Measurements from ENCODE around the gene SPTLC1. TPM values are rescaled to one million over a fixed set of nuclear protein-coding genes. Genes with fewer than 3 reads are reported as not detected.
"Not testable (repeated sequence)": the region's sequence is repeated elsewhere in the genome, so short reads cannot be mapped to it uniquely, and the experiment has no call there.

Gene SPTLC1
- total RNA-seq, 1 donor from 2014 or later = 40.8 TPM

DNA sequence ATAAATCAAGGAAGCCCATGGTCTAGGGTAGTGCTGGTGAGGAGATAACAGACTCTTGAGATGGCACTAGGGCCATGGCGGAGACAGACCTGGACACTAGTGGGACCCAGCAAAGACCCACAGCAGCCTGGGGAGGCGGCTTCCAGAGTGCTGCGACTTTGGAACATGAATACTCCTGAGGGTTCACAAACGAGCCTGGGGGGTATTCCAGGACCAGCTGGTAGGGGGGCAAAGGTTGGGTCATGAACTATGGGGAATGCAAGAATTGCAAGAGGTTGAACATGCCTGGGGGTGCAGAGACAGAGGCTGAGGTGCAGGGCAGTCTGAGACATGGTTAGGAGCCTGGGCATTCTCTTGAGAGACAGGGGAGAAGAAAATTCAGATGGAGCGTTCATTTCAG is 43.8 kb upstream of the SPTLC1 start:
- ChIA-PET POLR2A (no interaction called here), CTCF (no interaction called here)
- DNase-seq = no peak

GRCh38 chr9:92158097-92158601 is 42.9 kb upstream of the SPTLC1 start:
- H3K36me3 Mint-ChIP-seq (ENCODE audit: low read depth) = no peaks in the 10 kb centered on the region
- no peak for ATAC-seq (ENCODE audit: low read depth)
- peaks cover 28% of the 10 kb centered on the region for H3K27me3 Mint-ChIP-seq

More for the DNA sequence above, 43.8 kb upstream of the SPTLC1 start:
- intact Hi-C loops (cut with micrococcal nuclease) = no loop called here
- no peaks in the 10 kb centered on the region for H3K36me3 Mint-ChIP-seq (ENCODE audit: low read depth)
- no peak overlapping the region for H3K27ac Mint-ChIP-seq
- TF ChIP-seq, protein P1, sequence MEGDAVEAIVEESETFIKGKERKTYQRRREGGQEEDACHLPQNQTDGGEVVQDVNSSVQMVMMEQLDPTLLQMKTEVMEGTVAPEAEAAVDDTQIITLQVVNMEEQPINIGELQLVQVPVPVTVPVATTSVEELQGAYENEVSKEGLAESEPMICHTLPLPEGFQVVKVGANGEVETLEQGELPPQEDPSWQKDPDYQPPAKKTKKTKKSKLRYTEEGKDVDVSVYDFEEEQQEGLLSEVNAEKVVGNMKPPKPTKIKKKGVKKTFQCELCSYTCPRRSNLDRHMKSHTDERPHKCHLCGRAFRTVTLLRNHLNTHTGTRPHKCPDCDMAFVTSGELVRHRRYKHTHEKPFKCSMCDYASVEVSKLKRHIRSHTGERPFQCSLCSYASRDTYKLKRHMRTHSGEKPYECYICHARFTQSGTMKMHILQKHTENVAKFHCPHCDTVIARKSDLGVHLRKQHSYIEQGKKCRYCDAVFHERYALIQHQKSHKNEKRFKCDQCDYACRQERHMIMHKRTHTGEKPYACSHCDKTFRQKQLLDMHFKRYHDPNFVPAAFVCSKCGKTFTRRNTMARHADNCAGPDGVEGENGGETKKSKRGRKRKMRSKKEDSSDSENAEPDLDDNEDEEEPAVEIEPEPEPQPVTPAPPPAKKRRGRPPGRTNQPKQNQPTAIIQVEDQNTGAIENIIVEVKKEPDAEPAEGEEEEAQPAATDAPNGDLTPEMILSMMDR (IDR thresholded peaks at IDR 0.05) = no peak
- no peaks in the 10 kb centered on the region for H3K4me1 Mint-ChIP-seq
- peaks cover under 1% of the 10 kb centered on the region for H3K9me3 Mint-ChIP-seq
- H3K4me3 Mint-ChIP-seq = no peak overlapping the region
- peaks cover 30% of the 10 kb centered on the region for H3K27me3 Mint-ChIP-seq
- no peak for ATAC-seq (ENCODE audit: low read depth)

DNA sequence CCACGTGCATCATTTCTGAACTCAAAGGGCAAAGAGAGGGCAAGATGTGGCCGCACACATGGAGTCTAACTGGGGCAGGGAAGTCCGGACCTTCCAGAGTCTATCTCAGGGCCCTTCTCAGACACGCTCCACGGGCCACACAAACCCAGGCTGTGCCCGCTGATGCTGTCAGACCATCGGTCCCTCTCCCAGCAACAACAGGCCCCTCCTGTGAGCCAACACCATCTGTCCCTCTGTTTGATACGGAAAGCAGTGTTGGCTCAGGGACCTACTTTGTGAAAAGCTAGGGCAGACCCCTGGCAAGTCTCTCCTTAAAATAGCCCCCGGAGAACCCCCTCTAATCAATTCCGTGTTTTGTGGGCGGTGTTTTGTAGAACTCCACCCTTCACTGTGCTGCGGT is 40.5 kb upstream of the SPTLC1 start:
- DNase-seq; POLR2A ChIA-PET; H3K4me3 Mint-ChIP-seq; CTCF ChIA-PET; H3K36me3 Mint-ChIP-seq (ENCODE audit: low read depth); H3K9me3 Mint-ChIP-seq; ATAC-seq (ENCODE audit: low read depth); H3K27ac Mint-ChIP-seq; H3K4me1 Mint-ChIP-seq; intact Hi-C loops (cut with micrococcal nuclease): not testable (repeated sequence)
- peaks cover 26% of the 10 kb centered on the region for H3K27me3 Mint-ChIP-seq

More at GRCh38 chr9:92158097-92158601, 42.9 kb upstream of the SPTLC1 start:
- H3K4me1 Mint-ChIP-seq = no peaks in the 10 kb centered on the region
- DNase-seq = no peak
- TF ChIP-seq, protein P1 (IDR thresholded peaks at IDR 0.05) = no peak
- CTCF ChIA-PET = no interaction called here
- H3K9me3 Mint-ChIP-seq = no peaks in the 10 kb centered on the region
- no peak overlapping the region for H3K27ac Mint-ChIP-seq
- POLR2A ChIA-PET = no interaction called here
- intact Hi-C loops (cut with micrococcal nuclease) = no loop called here
- no peak overlapping the region for H3K4me3 Mint-ChIP-seq

DNA sequence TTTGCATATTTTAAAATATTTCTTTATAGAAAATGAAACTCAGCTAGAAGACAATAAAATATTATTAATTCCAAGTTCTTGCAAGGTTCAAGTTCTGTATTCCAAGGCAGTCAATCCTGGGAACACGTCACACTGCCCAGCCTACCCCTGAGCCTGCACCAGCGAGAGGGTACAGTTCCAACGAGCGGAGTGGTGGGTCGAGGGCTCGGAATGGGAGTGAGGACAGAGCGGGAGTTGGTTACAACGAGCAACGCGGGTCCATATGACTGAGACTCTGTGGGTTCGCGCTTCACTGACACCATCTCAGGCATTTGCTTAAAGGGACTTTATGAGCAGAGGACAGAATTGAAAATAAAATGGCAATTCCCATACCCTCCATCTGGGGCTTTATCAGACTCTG is 40.0 kb upstream of the SPTLC1 start:
- H3K4me3 Mint-ChIP-seq = no peak overlapping the region
- H3K9me3 Mint-ChIP-seq = no peaks in the 10 kb centered on the region
- no peak overlapping the region for H3K27ac Mint-ChIP-seq
- H3K4me1 Mint-ChIP-seq = no peaks in the 10 kb centered on the region
- intact Hi-C loops (cut with micrococcal nuclease) = no loop called here
- ATAC-seq (ENCODE audit: low read depth) (no peak), DNase-seq (no peak)
- CTCF ChIA-PET = no interaction called here
- peaks cover 24% of the 10 kb centered on the region for H3K27me3 Mint-ChIP-seq
- POLR2A ChIA-PET = no interaction called here
- no peaks in the 10 kb centered on the region for H3K36me3 Mint-ChIP-seq (ENCODE audit: low read depth)
- TF ChIP-seq, protein P1 (IDR thresholded peaks at IDR 0.05) = no peak

- POLR2A ChIA-PET; H3K9me3 Mint-ChIP-seq; H3K4me3 Mint-ChIP-seq; ATAC-seq (ENCODE audit: low read depth); H3K36me3 Mint-ChIP-seq (ENCODE audit: low read depth); intact Hi-C loops (cut with micrococcal nuclease); CTCF ChIA-PET; H3K27ac Mint-ChIP-seq; H3K4me1 Mint-ChIP-seq; DNase-seq: not testable (repeated sequence)
- peaks cover 21% of the 10 kb centered on the region for H3K27me3 Mint-ChIP-seq
These were observed 38.5 kb upstream of the SPTLC1 start for GRCh38 chr9:92153466-92154415.

- ATAC-seq (ENCODE audit: low read depth) (no peak), DNase-seq (no peak)
- Mint-ChIP-seq H3K27ac (no peak overlapping the region), H3K4me1 (peaks cover 4% of the 10 kb centered on the region), H3K9me3 (no peaks in the 10 kb centered on the region), H3K27me3 (peaks cover 18% of the 10 kb centered on the region), H3K4me3 (no peak overlapping the region), H3K36me3 (ENCODE audit: low read depth) (no peaks in the 10 kb centered on the region)
- ChIA-PET CTCF (no interaction called here), POLR2A (no interaction called here)
- intact Hi-C loops (cut with micrococcal nuclease) = no loop called here
- TF ChIP-seq, protein P1 (IDR thresholded peaks at IDR 0.05) = no peak
These were observed 36.6 kb upstream of the SPTLC1 start for GRCh38 chr9:92151691-92152393.

GRCh38 chr9:92150501-92151470 is 35.6 kb upstream of the SPTLC1 start:
- CTCF ChIA-PET; POLR2A ChIA-PET; H3K4me3 Mint-ChIP-seq; H3K36me3 Mint-ChIP-seq (ENCODE audit: low read depth); DNase-seq; intact Hi-C loops (cut with micrococcal nuclease); H3K4me1 Mint-ChIP-seq; H3K9me3 Mint-ChIP-seq; ATAC-seq (ENCODE audit: low read depth); H3K27ac Mint-ChIP-seq: not testable (repeated sequence)
- peaks cover 21% of the 10 kb centered on the region for H3K27me3 Mint-ChIP-seq
